Upper lobe of left lung (tissue), 6 donors: Measurements from ENCODE around the gene OR51B6. TPM values are rescaled to one million over a fixed set of nuclear protein-coding genes. Genes with fewer than 3 reads are reported as not detected.

Experiments used
- ATAC-seq, 2 donors: fragments of 200-7000 bp; cut with Tn5 transposase; one replicate each; pipeline ENCODE4 v1.9.1; 2022; ENCODE audit warnings: mild to moderate bottlenecking in 2 of 2, moderate library complexity in 2 of 2; ENCODE audit not compliant: low FRiP score in 2 of 2
- DNase-seq, 2 donors: peaks; one replicate each; pipeline ENCODE4 v3.0.0-alpha.2; 2019 to 2020
- H3K27ac ChIP-seq, 4 donors: fragments of 200-600 bp; sonication (generic); one replicate each; pipeline ENCODE4 v1.5.1; 2016 to 2019
- H3K27me3 ChIP-seq, 4 donors: fragments of 200-600 bp; sonication (generic); one replicate each; pipeline ENCODE4 v1.5.1; 2017 to 2019
- H3K36me3 ChIP-seq, 4 donors: fragments of 200-600 bp; sonication (generic); one replicate each; pipeline ENCODE4 v1.5.1; 2016 to 2019
- H3K4me1 ChIP-seq, 4 donors: fragments of 200-600 bp; sonication (generic); one replicate each; pipeline ENCODE4 v1.5.1; 2018 to 2019
- H3K4me3 ChIP-seq, 4 donors: fragments of 200-600 bp; sonication (generic); one replicate each; pipeline ENCODE4 v1.5.1; 2017 to 2019; ENCODE audit warnings: mild to moderate bottlenecking in 2 of 4, moderate library complexity in 1 of 4
- H3K9me3 ChIP-seq, 4 donors: fragments of 200-600 bp; sonication (generic); one replicate each; pipeline ENCODE4 v1.5.1; 2018 to 2019
- EP300 ChIP-seq, 4 donors: sonication (generic); formaldehyde crosslinking; IDR thresholded peaks; one replicate each; pipeline ENCODE4 v1.5.1; 2017; ENCODE audit warnings: antibody characterized with exemption in 4 of 4, control low read depth in 2 of 4
- POLR2A ChIP-seq, 4 donors: fragments of 450-650 bp; IDR thresholded peaks; one replicate each; pipeline ENCODE4 v1.5.1; 2016 to 2017; ENCODE audit warnings: antibody characterized with exemption in 4 of 4, mild to moderate bottlenecking in 2 of 4
- POLR2AphosphoS5 ChIP-seq, 2 donors: sonication (generic); formaldehyde crosslinking; IDR thresholded peaks; one replicate each; pipeline ENCODE4 v1.5.1; 2017; ENCODE audit warnings: antibody characterized with exemption in 2 of 2
- WGBS, 2 donors: methylation state at CpG; one replicate each; pipeline ENCODE4 v1.1.5; 2017 to 2018; 5-methylcytosine and 5-hydroxymethylcytosine counted together
- total RNA-seq, 6 donors: library from RNA; depleted of rRNA in 4 of 6; stranded (reverse); fragments of >200 nt in 4 of 6; gene quantifications; one replicate each; pipeline versions ENCODE4 v1.1.0 to v1.2.1, GENCODE V29; 2016 to 2021
- TF ChIP-seq, protein P1 (sequence below), 6 experiments: fragments of 450-650 bp in 4 of 6; fragments of 200-600 bp in 2 of 6; sonication (generic) in 2 of 6; IDR thresholded peaks; one replicate each; pipeline ENCODE4 v1.5.1; 2016 to 2019; ENCODE audit warnings: antibody characterized with exemption in 6 of 6
- donor health status: DM: no; HTN: no; CAD: no; lungs with moderate emphysema.
- donor health status: DM: no; HTN: yes; CAD: no; lungs with severe emphysema.

The OR51B6 gene, protein sequence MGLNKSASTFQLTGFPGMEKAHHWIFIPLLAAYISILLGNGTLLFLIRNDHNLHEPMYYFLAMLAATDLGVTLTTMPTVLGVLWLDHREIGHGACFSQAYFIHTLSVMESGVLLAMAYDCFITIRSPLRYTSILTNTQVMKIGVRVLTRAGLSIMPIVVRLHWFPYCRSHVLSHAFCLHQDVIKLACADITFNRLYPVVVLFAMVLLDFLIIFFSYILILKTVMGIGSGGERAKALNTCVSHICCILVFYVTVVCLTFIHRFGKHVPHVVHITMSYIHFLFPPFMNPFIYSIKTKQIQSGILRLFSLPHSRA
- total RNA-seq = not detected

- H3K27ac ChIP-seq = no peak within 1 kb of the TSS
Observed at GRCh38 chr11:5351208-5351607, at the start of gene OR51B6. TSS of gene OR51B6 (plus strand) at chr11:5351508. CDS start at chr11:5351508, 0 bp downstream.

GRCh38 chr11:5301846-5302245 lies 49.5 kb upstream of the OR51B6 start, which contains the start of gene OR51B4:
TSS of gene OR51B4 (minus strand) at chr11:5301946. CDS start at chr11:5301946, 0 bp downstream.
- ATAC-seq (no peak), DNase-seq (no peak)
- no peaks in the 10 kb centered on the region for H3K36me3 ChIP-seq
- whole genome bisulfite sequencing, 2 donors = 92 to 95% methylated on average over 2 of the region's 2 CpGs
- no peaks in the 10 kb centered on the region for H3K9me3 ChIP-seq
- H3K4me1 ChIP-seq = no peaks in the 10 kb centered on the region
- no peak within 1 kb of the TSS for H3K4me3 ChIP-seq
- no peaks in the 10 kb centered on the region for H3K27me3 ChIP-seq
- TF ChIP-seq POLR2AphosphoS5 (IDR thresholded peaks at IDR 0.05) = no peak
- TF ChIP-seq, protein P1, sequence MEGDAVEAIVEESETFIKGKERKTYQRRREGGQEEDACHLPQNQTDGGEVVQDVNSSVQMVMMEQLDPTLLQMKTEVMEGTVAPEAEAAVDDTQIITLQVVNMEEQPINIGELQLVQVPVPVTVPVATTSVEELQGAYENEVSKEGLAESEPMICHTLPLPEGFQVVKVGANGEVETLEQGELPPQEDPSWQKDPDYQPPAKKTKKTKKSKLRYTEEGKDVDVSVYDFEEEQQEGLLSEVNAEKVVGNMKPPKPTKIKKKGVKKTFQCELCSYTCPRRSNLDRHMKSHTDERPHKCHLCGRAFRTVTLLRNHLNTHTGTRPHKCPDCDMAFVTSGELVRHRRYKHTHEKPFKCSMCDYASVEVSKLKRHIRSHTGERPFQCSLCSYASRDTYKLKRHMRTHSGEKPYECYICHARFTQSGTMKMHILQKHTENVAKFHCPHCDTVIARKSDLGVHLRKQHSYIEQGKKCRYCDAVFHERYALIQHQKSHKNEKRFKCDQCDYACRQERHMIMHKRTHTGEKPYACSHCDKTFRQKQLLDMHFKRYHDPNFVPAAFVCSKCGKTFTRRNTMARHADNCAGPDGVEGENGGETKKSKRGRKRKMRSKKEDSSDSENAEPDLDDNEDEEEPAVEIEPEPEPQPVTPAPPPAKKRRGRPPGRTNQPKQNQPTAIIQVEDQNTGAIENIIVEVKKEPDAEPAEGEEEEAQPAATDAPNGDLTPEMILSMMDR (IDR thresholded peaks at IDR 0.05) = no peak
- no peak for TF ChIP-seq POLR2A (IDR thresholded peaks at IDR 0.05)
- no peak for TF ChIP-seq EP300 (IDR thresholded peaks at IDR 0.05)
- H3K27ac ChIP-seq = no peak within 1 kb of the TSS

More at GRCh38 chr11:5351208-5351607, at the start of gene OR51B6:
- TF ChIP-seq POLR2A (IDR thresholded peaks at IDR 0.05) = no peak
- TF ChIP-seq, protein P1 (IDR thresholded peaks at IDR 0.05) = no peak
- no peak for TF ChIP-seq POLR2AphosphoS5 (IDR thresholded peaks at IDR 0.05)
- no peak for TF ChIP-seq EP300 (IDR thresholded peaks at IDR 0.05)
- no peak for DNase-seq
- WGBS, 2 donors = 51 to 65% methylated on average over 1 of the region's 1 CpG
- no peak within 1 kb of the TSS for H3K4me3 ChIP-seq
- H3K27me3 ChIP-seq = no peaks in the 10 kb centered on the region
- no peaks in the 10 kb centered on the region for H3K9me3 ChIP-seq
- no peaks in the 10 kb centered on the region for H3K4me1 ChIP-seq
- ATAC-seq = no peak
- no peaks in the 10 kb centered on the region for H3K36me3 ChIP-seq

DNA sequence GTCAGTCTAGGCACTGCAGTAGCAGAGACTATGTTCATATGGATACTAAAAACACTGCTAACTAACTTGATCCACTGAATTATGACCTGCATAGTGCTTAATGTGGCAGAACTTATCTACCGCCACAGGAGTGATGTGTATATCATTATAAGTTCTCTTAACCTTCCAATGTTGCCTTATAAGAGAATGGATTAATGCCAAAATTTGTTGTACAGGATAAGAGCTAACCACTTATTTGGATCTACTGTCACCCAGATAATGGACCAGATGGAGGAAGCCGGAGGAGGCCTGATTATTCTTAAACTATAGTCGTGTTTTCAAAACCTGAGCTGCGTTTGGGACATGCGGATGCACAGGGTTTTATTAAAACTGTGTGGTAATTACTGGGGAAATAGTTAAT lies 47.7 kb upstream of the OR51B6 start:
- Histone ChIP-seq H3K27me3 (no peaks in the 10 kb centered on the region), H3K4me1 (no peaks in the 10 kb centered on the region), H3K9me3 (no peaks in the 10 kb centered on the region), H3K27ac (no peak overlapping the region), H3K4me3 (no peak overlapping the region), H3K36me3 (no peaks in the 10 kb centered on the region)
- no peak for DNase-seq
- 73 to 76% methylated on average over 5 of the region's 5 CpGs for WGBS, 2 donors
- no peak for ATAC-seq
- TF ChIP-seq, protein P1 (IDR thresholded peaks at IDR 0.05) = no peak
- no peak for TF ChIP-seq EP300 (IDR thresholded peaks at IDR 0.05)
- no peak for TF ChIP-seq POLR2AphosphoS5 (IDR thresholded peaks at IDR 0.05)
- TF ChIP-seq POLR2A (IDR thresholded peaks at IDR 0.05) = no peak

- 84 to 95% methylated on average over 1 of the region's 1 CpG for WGBS, 2 donors
- no peak overlapping the region for H3K27ac ChIP-seq
- no peak for TF ChIP-seq EP300 (IDR thresholded peaks at IDR 0.05)
- TF ChIP-seq POLR2A (IDR thresholded peaks at IDR 0.05) = no peak
- TF ChIP-seq POLR2AphosphoS5 (IDR thresholded peaks at IDR 0.05) = no peak
- TF ChIP-seq, protein P1 (IDR thresholded peaks at IDR 0.05) = no peak
- H3K36me3 ChIP-seq = no peaks in the 10 kb centered on the region
- no peak overlapping the region for H3K4me3 ChIP-seq
- H3K27me3 ChIP-seq = no peaks in the 10 kb centered on the region
- ATAC-seq (no peak), DNase-seq (no peak)
- no peaks in the 10 kb centered on the region for H3K9me3 ChIP-seq
- no peaks in the 10 kb centered on the region for H3K4me1 ChIP-seq
Observed at GRCh38 chr11:5304046-5304445, 47.3 kb upstream of the OR51B6 start.
